H7 (cell line): Measurements from ENCODE around the gene DCC. TPM values are rescaled to one million over a fixed set of nuclear protein-coding genes. Genes with fewer than 3 reads are reported as not detected.

ENCODE experiments used
- DNase-seq: peaks from one replicate; pipeline ENCODE4 v3.0.0; 2012
- H3K27me3 ChIP-seq: 2 replicates; pipeline ENCODE4 v1.6.0; 2011; ENCODE audit warnings: mild to moderate bottlenecking, low read length; ENCODE audit not compliant: control insufficient read depth, insufficient read depth
- H3K36me3 ChIP-seq: replicated peaks from 2 replicates; pipeline ENCODE4 v1.5.1; 2011; ENCODE audit warnings: low read length; ENCODE audit not compliant: control insufficient read depth, insufficient read depth
- H3K4me3 ChIP-seq: 2 replicates; pipeline ENCODE4 v1.5.1; 2011; ENCODE audit warnings: low read depth, mild to moderate bottlenecking, control low read depth, low read length, moderate library complexity; ENCODE audit not compliant: insufficient read depth
- total RNA-seq: library from RNA; depleted of rRNA; stranded (reverse); fragments of >200 nt; shearing (Covaris generic); gene quantifications from 2 replicates; pipeline ENCODE4 v1.2.3, GENCODE V29; 2014

The DCC gene
- total RNA-seq, 1 experiment from 2014 or later, result 1.3 TPM

GRCh38 chr18:53527365-53527764 is 1187.4 kb downstream of the DCC start:
- no peaks in the 10 kb centered on the region for H3K27me3 ChIP-seq
- H3K4me3 ChIP-seq, result no peak overlapping the region
- H3K36me3 ChIP-seq, result no peaks in the 10 kb centered on the region
- no peak for DNase-seq

GRCh38 chr18:53531187-53531586 is 1191.2 kb downstream of the DCC start:
- no peak for DNase-seq
- no peaks in the 10 kb centered on the region for H3K36me3 ChIP-seq
- H3K27me3 ChIP-seq, result no peaks in the 10 kb centered on the region
- H3K4me3 ChIP-seq, result no peak overlapping the region

GRCh38 chr18:53531896-53532295 is 1191.9 kb downstream of the DCC start:
- no peak for DNase-seq
- no peaks in the 10 kb centered on the region for H3K27me3 ChIP-seq
- no peaks in the 10 kb centered on the region for H3K36me3 ChIP-seq
- H3K4me3 ChIP-seq, result no peak overlapping the region

DNA sequence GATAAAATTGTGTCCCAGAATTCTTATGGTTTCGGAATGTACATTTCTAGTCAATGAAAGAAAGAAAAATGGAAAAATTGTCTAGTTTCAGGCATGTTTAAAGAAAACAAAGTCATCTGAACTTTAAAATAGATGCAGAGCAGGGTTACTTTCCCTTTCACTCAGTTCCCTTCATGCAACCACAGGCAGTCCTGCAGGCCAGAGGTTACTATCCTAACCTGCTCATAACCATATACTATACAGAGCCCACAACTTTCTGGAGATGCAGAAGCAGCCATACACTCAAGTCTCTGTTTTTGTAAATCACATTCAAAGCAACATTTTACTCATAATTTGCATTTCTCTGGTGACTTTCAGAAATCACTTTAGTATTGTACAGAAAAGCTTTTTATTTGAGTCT is 1194.2 kb downstream of the DCC start:
- no peaks in the 10 kb centered on the region for H3K36me3 ChIP-seq
- H3K27me3 ChIP-seq, result no peaks in the 10 kb centered on the region
- DNase-seq, result no peak
- H3K4me3 ChIP-seq, result no peak overlapping the region

- Histone ChIP-seq H3K36me3 (no peaks in the 10 kb centered on the region), H3K4me3 (no peak overlapping the region), H3K27me3 (no peaks in the 10 kb centered on the region)
- no peak for DNase-seq
Observed at GRCh38 chr18:53534695-53535094, 1194.7 kb downstream of the DCC start.

- DNase-seq, result no peak
- H3K27me3 ChIP-seq, result no peaks in the 10 kb centered on the region
- H3K4me3 ChIP-seq, result no peak overlapping the region
- H3K36me3 ChIP-seq, result no peaks in the 10 kb centered on the region
Observed at GRCh38 chr18:53536908-53537307, 1196.9 kb downstream of the DCC start.

DNA sequence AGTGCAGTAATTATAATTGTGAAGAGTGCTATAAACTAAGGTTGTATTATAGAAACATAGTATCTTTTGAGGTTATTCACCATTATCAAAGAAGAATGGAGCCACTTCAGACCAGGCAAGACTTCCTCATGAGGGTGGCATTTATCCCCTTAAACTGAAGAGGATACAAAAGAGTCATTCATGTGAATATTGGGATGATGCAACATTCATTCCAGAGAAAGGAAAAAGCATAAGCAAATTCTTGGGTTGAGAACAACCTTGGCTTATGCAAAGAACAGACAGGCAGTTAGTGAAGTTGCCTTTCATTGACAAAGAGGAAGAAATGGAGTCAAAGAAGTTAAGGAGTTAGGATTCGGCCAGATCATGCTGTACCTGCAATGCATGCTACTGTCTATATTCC is 1201.9 kb downstream of the DCC start:
- Histone ChIP-seq H3K27me3 (no peaks in the 10 kb centered on the region), H3K36me3 (no peaks in the 10 kb centered on the region), H3K4me3 (no peak overlapping the region)
- no peak for DNase-seq

DNA sequence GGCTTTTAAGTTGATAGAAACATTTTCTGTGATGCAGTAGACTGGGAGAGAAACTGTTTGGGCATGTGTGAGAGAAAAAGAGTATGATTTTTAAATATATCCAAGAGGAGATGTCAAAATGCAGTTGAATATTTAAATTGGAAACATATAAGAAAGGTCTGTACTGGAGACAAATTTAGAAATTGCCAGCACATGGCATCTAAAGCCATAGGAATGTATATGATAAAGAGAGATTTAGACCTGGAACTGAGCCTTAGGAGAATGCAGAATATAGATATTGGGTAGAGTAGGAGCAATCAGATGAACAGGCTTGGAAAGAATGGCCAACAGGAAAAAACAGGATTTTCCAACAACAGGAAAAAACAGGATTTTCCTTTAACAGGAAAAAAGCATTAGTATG is 1203.7 kb downstream of the DCC start:
- Histone ChIP-seq H3K36me3 (no peaks in the 10 kb centered on the region), H3K4me3 (no peak overlapping the region), H3K27me3 (no peaks in the 10 kb centered on the region)
- DNase-seq, result no peak

- no peak overlapping the region for H3K4me3 ChIP-seq
- no peak for DNase-seq
- no peaks in the 10 kb centered on the region for H3K36me3 ChIP-seq
- no peaks in the 10 kb centered on the region for H3K27me3 ChIP-seq
Observed at GRCh38 chr18:53544917-53545316, 1204.9 kb downstream of the DCC start.

DNA sequence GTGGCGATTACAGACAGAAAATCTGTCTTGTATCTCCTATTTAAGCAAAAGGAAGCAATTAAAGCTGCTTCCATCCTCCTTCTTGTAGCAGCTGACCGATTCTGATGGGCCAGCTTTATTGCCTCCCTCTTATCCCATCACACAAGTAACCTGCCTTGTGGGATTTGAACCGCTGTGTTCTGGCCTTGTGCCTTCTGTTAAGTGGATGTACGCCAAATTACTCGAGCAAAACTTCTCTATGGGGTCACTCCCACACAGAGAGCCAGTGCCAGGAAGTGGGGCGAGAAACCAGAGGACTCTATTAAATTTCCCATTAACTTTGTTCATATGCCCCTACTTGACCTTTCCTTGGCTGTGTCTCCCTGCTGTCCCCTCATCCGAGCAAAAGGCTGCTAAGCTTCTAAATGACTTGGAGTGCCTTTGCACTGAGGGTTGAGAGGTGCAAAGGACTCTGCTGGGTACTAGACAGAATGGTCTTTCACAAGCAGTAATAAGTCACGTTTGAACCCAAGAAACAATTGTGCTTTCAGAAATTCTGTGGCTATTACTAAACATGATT is 1212.0 kb downstream of the DCC start:
- DNase-seq, result no peak
- no peak overlapping the region for H3K4me3 ChIP-seq
- no peaks in the 10 kb centered on the region for H3K27me3 ChIP-seq
- no peaks in the 10 kb centered on the region for H3K36me3 ChIP-seq

DNA sequence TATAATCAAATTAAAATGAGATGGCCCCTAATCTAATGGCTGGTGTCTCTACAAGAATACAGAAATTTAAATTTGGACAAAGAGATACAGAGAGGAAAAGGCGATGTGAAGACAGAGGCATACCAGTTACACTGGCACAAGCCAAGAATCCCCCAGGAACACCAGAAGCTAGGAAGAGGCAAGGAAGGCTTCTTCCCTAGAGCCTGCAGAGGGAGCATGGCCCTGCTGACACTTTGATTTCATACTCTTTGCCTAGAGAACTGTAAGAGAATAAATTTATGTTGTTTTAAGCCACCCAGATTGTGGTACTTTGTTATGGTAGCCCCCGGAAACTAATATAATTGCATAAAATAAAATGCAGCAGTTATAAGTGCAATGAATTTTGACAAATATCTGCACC is 1213.0 kb downstream of the DCC start:
- Histone ChIP-seq H3K36me3 (no peaks in the 10 kb centered on the region), H3K27me3 (no peaks in the 10 kb centered on the region), H3K4me3 (no peak overlapping the region)
- DNase-seq, result no peak

DNA sequence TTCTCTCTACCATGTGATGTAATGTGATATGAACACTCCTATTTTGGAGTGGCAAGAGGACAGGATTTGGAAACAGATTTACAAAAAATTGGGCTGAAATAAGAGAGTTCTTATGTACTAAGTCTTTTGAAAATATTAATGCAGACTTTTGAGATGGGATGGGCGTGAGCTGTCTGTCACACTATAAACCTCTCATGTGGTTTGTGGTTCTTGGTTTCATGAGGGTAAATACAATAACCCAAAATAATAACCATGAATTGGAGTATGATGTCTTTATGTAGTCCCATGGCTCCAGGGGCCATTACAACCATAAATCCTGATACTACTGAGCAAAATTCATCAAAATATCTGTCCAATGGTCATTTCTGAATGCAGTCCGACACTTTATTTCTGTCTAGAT is 1216.5 kb downstream of the DCC start:
- H3K36me3 ChIP-seq, result no peaks in the 10 kb centered on the region
- no peak for DNase-seq
- H3K4me3 ChIP-seq, result no peak overlapping the region
- no peaks in the 10 kb centered on the region for H3K27me3 ChIP-seq

- DNase-seq, result no peak
- H3K4me3 ChIP-seq, result no peak overlapping the region
- H3K27me3 ChIP-seq, result no peaks in the 10 kb centered on the region
- no peaks in the 10 kb centered on the region for H3K36me3 ChIP-seq
Observed at GRCh38 chr18:53560546-53560945, 1220.5 kb downstream of the DCC start.

GRCh38 chr18:53566626-53567025 is 1226.6 kb downstream of the DCC start:
- H3K27me3 ChIP-seq, result no peaks in the 10 kb centered on the region
- H3K36me3 ChIP-seq, result no peaks in the 10 kb centered on the region
- peak; percentile 10 for DNase-seq
- no peak overlapping the region for H3K4me3 ChIP-seq

DNA sequence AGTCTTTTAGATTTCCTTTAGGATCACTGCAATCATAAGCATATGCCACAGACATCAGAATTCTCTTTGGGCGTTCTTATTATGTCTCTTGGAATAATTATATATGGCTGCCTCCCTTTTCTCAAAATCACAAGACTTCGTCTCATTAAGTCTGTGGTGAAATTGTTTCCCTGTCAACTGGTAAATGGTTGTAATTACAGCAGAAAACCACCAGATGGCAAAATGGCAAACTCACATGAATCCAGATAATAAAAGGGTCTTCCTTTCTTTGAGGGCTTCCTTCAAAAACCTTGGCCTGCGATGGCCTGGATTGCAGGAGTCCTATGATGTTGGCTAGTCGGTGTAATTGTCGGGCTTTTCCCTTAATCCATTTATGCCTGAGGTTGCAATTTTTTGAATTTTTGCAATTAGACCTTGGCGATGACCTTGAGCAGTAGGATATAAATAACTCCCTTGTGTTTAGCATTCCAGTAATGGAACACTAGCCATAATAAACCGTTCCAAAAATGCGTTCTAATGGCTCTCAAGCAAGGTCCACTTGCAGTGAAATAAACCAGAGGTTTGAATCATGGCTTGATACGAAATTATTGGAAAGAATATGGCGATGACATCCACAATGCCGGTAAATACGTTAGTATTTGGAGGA is 1228.1 kb downstream of the DCC start:
- Histone ChIP-seq H3K36me3 (no peaks in the 10 kb centered on the region), H3K4me3 (no peak overlapping the region), H3K27me3 (no peaks in the 10 kb centered on the region)
- DNase-seq, result peak; percentile 30
